ENCODE data around the gene ELMO1.

ELMO1 gene

DNA sequence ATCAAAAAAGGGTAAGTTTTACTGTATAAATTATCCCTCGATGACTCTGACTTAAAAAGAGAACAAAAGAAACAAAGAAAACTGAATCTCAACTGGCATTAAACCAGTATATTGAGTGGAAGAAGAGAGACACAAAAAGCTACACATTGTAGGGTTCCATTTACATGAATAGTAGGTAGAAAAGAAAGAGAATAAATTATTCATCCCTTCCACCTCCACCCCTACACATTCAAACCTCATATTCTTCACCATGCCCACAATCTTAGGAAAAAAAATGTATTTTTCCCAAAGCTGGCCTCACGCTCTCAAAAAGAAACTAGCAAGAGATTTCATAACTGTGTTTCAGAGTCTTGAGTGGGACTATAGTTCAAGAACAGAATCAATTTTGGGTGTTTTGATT is 377.5 kb downstream of the ELMO1 start:
- no peak for DNase-seq (ENCODE audit: low read depth in 1 of 2, low spot score in 1 of 2)

DNA sequence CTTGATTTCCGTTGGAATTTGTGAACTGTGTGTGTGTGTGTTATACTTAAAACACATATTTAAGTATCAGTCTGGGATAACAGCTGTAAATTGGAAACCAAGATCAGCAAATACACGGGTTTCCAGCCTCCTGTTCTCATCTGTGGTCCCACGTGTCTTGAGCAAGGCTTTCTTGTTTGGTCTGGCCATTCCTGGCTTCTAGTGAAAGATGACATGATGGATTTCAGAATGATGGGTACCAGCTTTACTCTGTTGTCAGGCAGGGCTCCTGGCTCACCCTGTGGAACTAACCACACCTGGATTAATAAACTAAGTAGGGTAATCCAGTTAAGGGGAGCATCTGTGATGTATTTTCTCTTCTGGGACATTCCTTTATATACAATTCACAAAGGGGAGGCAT is 378.2 kb downstream of the ELMO1 start:
- DNase-seq (ENCODE audit: low read depth in 1 of 2, low spot score in 1 of 2) = no peak

DNA sequence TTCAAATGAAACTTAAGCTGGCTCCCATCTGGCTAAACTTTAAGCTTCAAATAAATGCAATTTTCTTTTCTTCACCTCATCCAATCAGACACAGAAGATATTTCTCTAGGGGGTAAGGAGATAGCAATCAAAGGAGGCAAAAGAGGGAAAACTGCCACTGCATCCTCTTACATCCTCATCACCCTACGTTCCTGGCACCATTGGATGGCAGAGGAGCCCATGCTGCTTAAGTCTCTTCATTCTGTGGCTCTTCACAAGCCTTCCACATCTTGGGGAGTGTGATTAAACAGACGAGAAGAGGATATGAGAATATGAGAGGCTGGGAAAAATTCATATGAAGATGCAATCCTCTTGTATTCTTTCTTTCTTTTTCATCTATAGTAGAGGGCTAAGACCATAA is 378.6 kb downstream of the ELMO1 start:
- DNase-seq (ENCODE audit: low read depth in 1 of 2, low spot score in 1 of 2) = no peak

DNA sequence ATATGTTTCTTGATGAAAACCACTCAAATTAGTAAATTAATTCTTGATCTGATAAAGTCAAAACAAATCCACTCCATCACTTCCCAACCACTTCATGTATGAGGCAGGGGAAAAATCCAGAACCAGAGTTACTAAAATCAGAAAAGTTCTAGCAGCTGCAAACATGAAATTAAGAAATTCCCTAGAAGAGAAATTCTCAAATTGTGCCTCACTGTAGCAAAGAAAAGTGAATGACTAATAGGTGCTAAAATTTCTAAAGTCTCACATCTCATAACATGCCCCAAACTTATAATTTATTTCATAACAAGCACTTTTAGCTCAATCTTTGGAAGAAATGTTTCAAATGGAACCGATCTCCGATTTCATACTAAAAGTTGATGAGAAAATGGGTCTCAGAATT is 379.3 kb downstream of the ELMO1 start:
- no peak for DNase-seq (ENCODE audit: low read depth in 1 of 2, low spot score in 1 of 2)

DNA sequence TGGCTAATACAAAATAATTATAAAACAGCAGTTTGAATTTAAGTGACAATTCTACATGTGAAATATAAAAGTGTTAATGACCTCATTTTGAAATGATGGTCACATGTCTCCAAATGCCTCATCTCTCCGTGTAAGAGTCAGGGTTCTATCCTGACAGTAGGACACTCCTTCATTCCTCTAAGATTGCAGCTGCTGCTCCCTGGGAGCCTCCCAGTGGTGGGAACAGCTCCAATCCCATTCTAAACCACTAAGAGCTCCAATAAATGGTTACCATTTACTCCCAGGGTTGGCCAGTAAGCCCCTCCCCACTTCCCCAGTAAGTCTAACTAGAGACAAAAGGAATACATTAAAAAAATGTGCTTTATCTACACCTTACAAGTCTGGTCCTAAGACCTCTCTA is 379.8 kb downstream of the ELMO1 start:
- DNase-seq (ENCODE audit: low read depth in 1 of 2, low spot score in 1 of 2) = no peak

DNA sequence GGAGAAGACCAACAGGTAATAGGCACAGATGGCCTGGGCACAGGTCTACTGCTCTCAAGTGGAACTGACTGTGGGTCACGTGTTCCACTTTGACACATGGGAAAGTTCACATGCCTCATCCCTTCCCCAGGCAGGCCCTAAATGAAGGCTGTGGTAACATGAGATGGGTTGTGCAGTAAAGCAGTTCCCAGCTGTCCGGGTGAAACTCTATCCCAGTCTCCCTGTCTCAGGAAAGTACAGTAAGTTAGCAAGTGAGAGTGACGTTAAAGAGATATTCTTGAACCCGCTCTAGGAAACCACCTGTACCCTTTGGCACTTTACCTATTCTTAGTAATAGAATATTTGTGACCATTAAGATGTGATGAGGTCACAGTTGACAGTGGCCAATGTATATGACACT is 380.6 kb downstream of the ELMO1 start:
- DNase-seq (ENCODE audit: low read depth in 1 of 2, low spot score in 1 of 2) = no peak

DNA sequence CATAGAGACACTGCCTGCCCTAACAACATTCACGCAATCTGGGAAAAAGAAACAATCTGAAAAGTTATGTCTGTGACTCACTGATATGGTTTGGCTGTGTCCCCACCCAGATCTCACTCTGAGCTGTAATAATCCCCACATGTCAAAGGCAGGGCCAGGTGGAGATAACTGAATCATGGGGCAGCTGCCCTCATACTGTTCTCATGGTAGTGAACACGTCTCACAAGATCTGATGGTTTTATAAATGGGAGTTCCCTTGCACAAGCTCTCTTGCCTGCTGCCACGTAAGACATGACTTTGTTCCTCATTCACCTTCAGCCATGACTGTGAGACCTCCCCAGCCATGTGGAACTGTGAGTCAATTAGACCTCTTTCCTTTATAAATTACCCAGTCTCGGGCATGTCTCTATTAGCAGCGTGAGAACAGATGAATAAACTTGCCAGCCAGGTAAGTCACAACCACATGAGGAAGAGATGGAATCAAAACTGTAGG is 382.8 kb downstream of the ELMO1 start:
- DNase-seq (ENCODE audit: low read depth in 1 of 2, low spot score in 1 of 2) = no peak

DNA sequence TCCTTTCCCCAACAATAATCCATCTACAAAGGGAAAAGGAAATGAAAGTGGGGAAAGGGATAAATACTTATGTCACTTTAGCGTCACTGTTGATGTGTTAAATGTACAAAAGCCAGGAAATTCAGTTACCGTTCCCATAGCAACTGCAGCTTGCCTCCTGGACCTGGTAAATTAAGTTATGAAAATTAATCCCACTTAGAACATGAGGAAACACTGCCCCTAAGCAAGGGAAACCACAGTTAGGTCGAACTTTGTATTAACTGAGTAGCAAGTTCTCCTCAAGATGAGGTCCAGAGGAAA is 386.2 kb downstream of the ELMO1 start:
- no peak for DNase-seq (ENCODE audit: low read depth in 1 of 2, low spot score in 1 of 2)

DNA sequence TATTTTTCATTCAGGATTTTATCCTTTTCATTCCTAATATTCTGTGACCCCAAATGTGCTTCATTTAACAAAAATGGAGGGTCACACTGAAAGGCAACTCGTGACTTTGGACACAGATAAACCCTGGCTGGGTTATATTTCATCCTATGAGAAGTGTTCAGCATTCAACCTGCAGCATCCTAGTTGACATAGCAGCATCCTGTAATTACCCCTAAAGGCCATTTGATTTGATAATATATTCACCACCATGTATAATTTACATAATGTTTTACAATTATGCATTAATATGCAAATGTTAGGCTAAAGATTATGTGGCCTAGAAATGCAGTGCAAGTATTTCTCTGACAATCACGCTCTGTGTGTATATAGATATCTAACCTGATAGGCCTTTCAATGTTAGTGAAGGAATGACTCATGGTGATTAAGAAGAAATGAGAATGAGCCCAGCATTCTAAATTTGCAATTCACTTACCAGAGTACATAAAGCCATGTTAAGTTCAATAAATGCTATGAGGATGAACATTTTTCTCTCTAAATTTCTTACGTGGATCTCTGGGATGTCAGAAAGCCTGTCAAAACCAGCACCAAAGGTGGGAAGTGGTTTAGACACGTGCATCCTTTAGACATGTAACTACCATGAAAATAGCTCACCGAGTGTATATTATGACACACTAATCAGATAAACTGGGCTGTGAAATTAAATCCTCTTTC is 386.7 kb downstream of the ELMO1 start:
- no peak for DNase-seq (ENCODE audit: low read depth in 1 of 2, low spot score in 1 of 2)

DNA sequence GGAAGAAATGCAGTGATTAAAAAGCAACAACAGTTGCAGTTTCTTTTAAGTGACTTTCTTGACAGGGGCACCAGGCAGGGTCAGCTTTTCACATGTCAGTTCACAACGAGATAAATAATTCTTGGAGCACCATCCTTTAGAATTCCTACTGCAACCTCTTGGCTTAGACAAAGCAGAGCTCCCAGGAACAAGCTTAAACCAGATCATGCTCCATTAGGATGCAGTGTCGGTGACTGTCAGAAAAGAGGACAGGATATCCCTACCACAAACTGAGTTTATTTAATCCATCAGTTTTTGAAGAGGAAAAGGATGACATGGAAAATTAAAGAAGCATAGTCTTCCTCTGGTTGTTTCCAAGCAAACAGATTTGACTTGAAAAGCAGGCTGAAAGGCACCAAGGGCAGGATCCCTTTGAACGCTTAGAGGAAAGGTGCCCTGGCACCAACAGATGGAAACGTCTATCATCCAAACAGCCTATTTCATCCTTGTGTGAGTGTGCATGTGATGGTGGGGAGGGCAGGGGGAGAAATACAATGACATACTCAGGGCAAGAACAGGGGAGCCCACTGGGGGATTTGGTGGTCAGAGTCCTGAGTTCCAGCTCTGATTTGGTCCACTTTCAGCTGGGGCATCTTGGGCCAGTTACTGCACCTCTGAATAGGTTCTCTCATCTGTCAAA is 392.3 kb downstream of the ELMO1 start:
- no peak for DNase-seq (ENCODE audit: low read depth in 1 of 2, low spot score in 1 of 2)

DNA sequence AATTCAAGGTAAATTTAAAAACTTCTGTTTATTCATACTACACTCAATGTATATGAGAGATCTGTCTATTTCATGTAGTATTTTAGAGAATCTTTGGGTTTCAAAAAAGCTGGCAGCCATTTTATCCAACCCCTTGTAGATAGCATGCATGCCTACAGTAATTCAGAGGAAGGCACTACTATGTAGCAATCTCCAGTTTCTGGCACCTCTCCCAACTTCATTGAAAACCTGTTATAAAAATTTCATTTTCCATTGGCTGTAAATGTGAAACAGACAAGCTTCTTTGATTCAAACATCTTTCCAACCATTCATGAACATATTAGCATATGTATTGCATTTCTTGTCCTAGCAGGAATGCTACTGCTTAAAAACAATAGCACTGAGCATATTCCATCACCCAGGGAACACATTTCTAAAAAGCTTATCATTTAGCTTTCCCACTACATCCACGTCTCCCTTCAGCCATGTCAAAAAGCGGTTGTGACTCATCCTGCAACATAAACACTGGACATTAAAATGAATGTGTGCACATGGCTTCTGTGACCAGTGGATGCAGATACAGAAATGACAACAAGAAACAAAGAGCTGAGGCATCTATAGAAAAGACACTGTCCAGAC is 393.9 kb downstream of the ELMO1 start:
- no peak for DNase-seq (ENCODE audit: low read depth in 1 of 2, low spot score in 1 of 2)

DNA sequence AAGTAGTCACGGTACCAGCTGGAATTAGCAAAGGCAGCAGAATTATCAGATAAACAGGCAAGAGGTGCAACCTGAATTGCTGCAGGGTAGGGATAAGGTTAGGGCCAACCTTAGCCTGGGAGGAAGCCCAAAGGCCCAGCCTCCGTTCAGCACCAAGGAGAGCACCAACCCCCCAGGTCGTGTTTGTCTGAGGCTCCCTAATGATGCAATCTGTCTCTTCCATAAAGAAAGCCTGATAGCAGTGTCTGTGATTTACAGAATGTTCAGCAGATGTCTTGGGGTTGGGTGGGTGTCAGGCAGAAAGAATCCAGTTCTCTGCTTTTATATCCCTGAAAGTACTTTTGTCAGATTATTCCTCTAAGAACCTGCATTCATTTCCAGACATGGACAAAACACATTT is 396.0 kb downstream of the ELMO1 start:
- DNase-seq (ENCODE audit: low read depth in 1 of 2, low spot score in 1 of 2) = no peak

DNA sequence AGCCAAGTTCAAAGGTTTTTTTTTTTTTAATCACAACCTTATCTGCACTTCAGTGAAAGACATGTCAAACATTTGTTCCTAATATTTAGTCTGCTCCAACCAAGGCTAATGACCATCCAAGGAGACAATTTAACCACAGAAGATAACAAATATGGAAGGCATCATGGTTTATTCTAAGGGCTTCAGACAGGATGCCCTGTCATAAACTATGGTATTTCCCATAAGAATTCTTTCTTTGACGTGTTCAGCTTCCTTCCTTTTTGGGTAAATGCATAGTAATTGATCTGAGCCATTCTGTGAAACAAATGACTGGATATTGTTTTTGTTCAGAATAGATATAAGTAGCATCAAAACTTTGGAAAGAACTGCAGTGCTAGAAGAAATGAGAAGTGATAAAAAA is 397.9 kb downstream of the ELMO1 start:
- no peak for DNase-seq (ENCODE audit: low read depth in 1 of 2, low spot score in 1 of 2)

DNA sequence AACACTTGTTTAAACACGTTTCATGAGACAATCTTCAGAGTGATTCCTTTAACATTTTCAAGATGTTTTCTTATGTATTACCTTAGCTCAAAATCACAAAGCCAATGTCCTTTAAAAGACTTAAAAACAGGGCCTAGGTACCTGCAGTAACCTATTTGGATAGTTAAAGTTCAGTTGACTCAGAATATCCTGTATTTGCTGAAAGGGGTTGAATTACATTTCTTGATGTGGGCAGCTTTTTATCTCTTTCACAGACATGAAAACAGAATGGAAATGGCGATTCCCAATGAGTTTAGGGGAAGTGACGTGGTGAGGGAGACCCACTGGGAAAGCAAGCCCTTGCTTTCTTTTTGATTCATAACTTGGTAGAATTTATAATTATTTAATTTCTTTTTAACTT is 400.0 kb downstream of the ELMO1 start:
- no peak for DNase-seq (ENCODE audit: low read depth in 1 of 2, low spot score in 1 of 2)

DNA sequence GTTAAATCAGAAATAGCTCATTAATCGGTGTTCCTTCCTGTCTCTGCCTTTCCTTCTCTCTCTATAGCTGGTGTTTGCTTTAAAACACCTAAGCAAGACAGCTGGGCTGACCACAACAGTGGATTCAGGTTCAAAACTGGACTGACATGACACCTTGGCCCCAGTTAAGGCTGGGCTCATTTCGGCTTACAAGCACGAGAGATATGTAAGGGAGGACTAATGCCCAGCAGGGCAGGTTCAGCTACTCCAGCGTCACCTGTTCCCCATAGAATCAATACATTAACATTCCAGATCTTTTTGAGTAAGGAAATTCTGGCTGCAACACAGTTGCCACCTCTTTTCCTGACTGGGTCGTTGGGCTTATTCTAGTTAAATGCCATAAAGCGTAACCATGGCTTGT is 401.4 kb downstream of the ELMO1 start:
- no peak for DNase-seq (ENCODE audit: low read depth in 1 of 2, low spot score in 1 of 2)

DNA sequence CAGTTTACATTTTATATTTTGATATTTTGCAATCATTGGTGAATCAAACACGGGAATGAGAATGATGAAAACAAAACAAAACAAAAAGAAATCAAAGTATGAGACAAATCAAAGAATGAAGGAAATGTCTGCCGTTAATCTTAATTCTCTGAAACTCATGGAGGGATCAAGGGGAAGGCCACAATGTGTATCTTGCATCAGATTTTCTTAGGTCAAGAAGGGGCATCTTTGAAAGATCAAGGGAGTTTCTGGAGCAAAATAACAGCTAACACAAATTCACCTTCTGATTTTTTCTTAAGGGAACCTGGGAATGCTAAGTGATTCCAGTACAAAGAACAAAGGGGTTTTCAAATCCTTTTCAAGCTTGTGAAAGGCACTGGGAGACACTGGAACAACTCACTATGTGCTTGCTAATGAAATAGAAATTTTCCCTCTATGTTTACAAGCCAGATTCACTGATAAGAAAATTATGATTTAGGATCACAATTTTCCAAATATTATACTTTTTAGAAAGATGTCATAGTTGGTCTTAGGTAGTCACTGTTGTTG is 402.1 kb downstream of the ELMO1 start:
- no peak for DNase-seq (ENCODE audit: low read depth in 1 of 2, low spot score in 1 of 2)

DNA sequence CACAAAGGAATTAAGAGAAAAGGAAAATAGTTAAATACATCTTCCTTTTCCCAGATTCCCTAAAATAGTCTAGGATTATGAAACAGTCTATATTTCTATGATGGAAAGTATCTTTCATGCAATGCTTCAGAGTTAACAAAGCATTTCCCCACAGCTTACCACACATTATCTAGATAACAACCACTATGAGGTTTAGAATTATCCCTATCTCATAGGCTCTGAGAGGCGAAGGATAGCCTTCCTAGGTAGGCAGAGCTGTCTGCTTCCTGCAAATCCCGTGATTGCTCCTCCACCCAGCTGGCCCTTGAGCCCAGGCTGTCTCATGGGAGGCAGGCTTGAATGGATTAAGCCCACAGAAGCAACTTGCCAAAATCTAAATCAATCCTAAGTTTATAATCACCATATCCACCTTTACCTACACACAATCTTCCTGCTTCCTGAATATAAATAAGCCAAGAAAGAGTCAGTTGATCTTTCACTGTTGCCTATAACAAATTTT is 402.9 kb downstream of the ELMO1 start:
- DNase-seq (ENCODE audit: low read depth in 1 of 2, low spot score in 1 of 2) = no peak

DNA sequence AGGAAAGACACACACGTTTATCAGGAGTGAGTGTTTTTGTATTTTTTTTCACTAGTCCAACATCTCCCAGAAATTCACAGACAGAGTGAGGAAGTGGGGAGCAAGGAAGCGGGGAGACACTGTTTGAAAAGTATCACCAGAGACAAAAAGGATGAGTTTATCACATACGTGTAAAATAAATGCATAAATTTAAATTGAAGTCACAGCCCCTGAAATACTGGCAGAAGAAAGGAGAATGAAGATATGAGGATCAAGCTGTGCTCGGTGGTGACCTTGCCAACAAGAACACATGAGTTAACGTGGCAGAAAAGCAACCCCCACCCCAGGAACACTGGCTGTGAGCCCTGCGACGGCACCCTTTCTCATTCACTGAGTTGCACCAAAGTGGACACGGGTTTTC is 407.2 kb downstream of the ELMO1 start:
- DNase-seq (ENCODE audit: low read depth in 1 of 2, low spot score in 1 of 2) = no peak

DNA sequence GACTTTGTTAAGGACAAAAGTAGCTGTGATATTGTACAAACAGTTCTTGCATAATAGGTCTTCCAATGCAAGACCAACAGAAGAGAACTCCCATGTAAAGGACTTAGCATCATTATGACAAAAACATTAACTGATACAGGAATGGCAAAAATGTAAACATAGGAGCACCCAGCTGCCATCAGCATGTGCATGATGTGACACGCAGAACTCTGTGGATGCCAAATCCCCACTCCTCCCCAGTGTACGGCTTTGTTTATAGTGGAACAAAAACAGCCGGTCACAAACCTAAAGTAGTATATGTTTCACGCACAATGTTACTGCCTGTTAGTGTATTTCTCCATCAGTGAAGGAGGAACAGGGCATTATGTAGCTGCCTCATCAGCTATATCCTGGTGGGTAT is 408.3 kb downstream of the ELMO1 start:
- no peak for DNase-seq (ENCODE audit: low read depth in 1 of 2, low spot score in 1 of 2)

DNA sequence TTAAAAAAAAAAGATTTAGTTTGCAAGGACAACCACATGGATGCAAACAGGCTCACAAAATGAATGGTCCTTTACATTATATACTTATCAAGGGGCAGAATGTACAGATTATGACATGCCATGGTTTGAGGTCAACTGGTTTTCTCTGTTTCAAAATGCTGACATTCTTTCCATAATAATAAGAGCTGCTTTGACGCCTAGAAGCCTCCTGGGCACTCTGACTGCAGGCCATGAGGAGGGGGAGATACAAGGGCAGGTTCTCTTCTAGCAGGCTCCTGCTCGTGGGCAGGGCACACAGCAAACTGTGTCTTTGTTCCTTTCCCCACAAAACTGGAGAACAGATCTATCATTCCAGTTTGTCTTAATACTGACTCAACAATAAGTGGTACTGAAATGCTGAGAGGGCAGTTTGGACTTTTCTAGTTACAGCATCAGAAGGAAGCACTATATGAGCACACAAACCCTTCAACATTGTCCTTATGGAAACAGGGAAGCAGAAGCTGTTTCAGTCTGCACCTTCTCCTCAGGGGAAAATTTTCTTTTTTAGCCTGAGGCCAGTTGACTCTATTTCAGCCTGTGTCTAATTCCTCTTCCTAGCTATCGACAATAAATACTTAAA is 409.4 kb downstream of the ELMO1 start:
- no peak for DNase-seq (ENCODE audit: low read depth in 1 of 2, low spot score in 1 of 2)

DNA sequence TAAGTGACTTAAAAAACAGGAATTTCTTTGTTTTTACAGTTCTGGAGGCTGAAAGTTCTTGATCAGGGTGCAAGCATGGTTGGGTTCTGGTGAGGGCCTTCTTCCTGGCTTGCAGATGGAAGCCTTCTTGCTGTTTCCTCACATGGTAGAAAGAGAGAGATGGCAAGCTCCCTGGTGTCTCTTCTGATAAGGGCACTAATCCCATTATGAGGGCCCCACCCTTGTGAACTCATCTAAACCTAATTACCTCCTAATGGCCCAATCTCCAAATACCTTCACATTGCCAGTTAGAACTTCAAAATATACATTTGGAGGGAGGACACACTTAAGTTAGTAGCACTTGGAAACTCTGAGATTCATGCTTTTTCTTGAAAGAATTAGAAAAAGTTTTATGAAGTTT is 410.0 kb downstream of the ELMO1 start:
- DNase-seq (ENCODE audit: low read depth in 1 of 2, low spot score in 1 of 2) = no peak

DNA sequence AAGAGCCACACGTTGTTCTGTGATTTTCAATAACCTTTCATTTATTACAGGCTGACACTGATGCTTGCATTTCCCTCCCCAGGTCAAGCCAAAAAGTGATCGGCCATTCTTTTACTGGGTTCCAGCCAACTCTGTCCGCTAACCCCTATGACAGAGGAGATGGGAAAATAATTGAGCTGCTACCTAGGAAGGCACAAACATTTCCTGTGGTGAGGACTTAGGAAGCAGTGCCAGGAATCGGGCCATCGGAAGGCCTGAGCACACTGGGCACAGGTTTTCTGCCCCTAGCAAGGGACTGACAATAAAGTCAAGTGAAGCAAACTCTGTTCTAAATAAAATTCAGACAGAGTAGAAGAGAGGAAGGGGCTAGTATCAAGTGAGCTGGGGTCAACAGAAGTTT is 411.4 kb downstream of the ELMO1 start:
- no peak for DNase-seq (ENCODE audit: low read depth in 1 of 2, low spot score in 1 of 2)

Data from stimulated activated CD4-positive, alpha-beta T cell treated with anti-CD3 and anti-CD28 coated beads, Interleukin-15, amount 100 ng/mL, for 1 hour (primary cell).